ENCODE data around the gene PHLDA3.

Gene PHLDA3

GRCh38 chr1:201465698-201466290 is 3.2 kb downstream of the PHLDA3 start:
- H3K4me1 ChIP-seq (ENCODE audit: control insufficient read depth, low read length): no peaks in the 10 kb centered on the region
- H3K4me3 ChIP-seq (ENCODE audit: low read length): no peak overlapping the region
- no peaks in the 10 kb centered on the region for H3K36me3 ChIP-seq (ENCODE audit: control insufficient read depth, low read length)
- no peaks in the 10 kb centered on the region for H3F3A ChIP-seq (ENCODE audit: control insufficient read depth, insufficient read depth)
- no peak overlapping the region for H3K4me2 ChIP-seq (ENCODE audit: low read length)
- no peak overlapping the region for H3K27ac ChIP-seq (ENCODE audit: low read depth, low read length)
- peaks cover 29% of the 10 kb centered on the region for H3K27me3 ChIP-seq (ENCODE audit: control insufficient read depth, low read length)
- H3K79me2 ChIP-seq (ENCODE audit: control insufficient read depth, low read length): no peaks in the 10 kb centered on the region
- H3K9me3 ChIP-seq (ENCODE audit: control insufficient read depth, insufficient read depth, low read length): no peaks in the 10 kb centered on the region
- H4K20me1 ChIP-seq (ENCODE audit: control insufficient read depth, insufficient read depth, low read depth, low read length): no peaks in the 10 kb centered on the region
- no peak for TF ChIP-seq EZH2phosphoT487 (IDR thresholded peaks at IDR 0.05; ENCODE audit: borderline replicate concordance, low read length)
- no peak for TF ChIP-seq CTCF (IDR thresholded peaks at IDR 0.05; ENCODE audit: low read depth, low read length, poor library complexity, severe bottlenecking)
- no peaks in the 10 kb centered on the region for H3K9me2 ChIP-seq (replicated peaks; ENCODE audit: control insufficient read depth, low read length)

- H3F3A ChIP-seq (ENCODE audit: control insufficient read depth, insufficient read depth): no peaks in the 10 kb centered on the region
Observed at GRCh38 chr1:201463071-201463552, 5.9 kb downstream of the PHLDA3 start.

GRCh38 chr1:201461645-201462441 is 7.1 kb downstream of the PHLDA3 start:
- no peaks in the 10 kb centered on the region for H3K79me2 ChIP-seq (ENCODE audit: control insufficient read depth, low read length)
- no peak for TF ChIP-seq EZH2phosphoT487 (IDR thresholded peaks at IDR 0.05; ENCODE audit: borderline replicate concordance, low read length)
- TF ChIP-seq CTCF (IDR thresholded peaks at IDR 0.05; ENCODE audit: low read depth, low read length, poor library complexity, severe bottlenecking): no peak
- no peaks in the 10 kb centered on the region for H3K36me3 ChIP-seq (ENCODE audit: control insufficient read depth, low read length)
- H4K20me1 ChIP-seq (ENCODE audit: control insufficient read depth, insufficient read depth, low read depth, low read length): no peaks in the 10 kb centered on the region
- H3K4me1 ChIP-seq (ENCODE audit: control insufficient read depth, low read length): peaks cover 3% of the 10 kb centered on the region
- no peak overlapping the region for H3K4me2 ChIP-seq (ENCODE audit: low read length)
- H3K4me3 ChIP-seq (ENCODE audit: low read length): no peak overlapping the region
- H3K27ac ChIP-seq (ENCODE audit: low read depth, low read length): no peak overlapping the region
- H3K27me3 ChIP-seq (ENCODE audit: control insufficient read depth, low read length): no peaks in the 10 kb centered on the region
- H3K9me2 ChIP-seq (replicated peaks; ENCODE audit: control insufficient read depth, low read length): no peaks in the 10 kb centered on the region
- H3F3A ChIP-seq (ENCODE audit: control insufficient read depth, insufficient read depth): no peaks in the 10 kb centered on the region
- H3K9me3 ChIP-seq (ENCODE audit: control insufficient read depth, insufficient read depth, low read length): no peaks in the 10 kb centered on the region

More at GRCh38 chr1:201463071-201463552, 5.9 kb downstream of the PHLDA3 start:
- Histone ChIP-seq H3K9me3 (ENCODE audit: control insufficient read depth, insufficient read depth, low read length) (no peaks in the 10 kb centered on the region), H3K4me2 (ENCODE audit: low read length) (no peak overlapping the region), H3K79me2 (ENCODE audit: control insufficient read depth, low read length) (no peaks in the 10 kb centered on the region), H4K20me1 (ENCODE audit: control insufficient read depth, insufficient read depth, low read depth, low read length) (no peaks in the 10 kb centered on the region), H3K27me3 (ENCODE audit: control insufficient read depth, low read length) (peaks cover 5% of the 10 kb centered on the region; the same call in 1 of the 2 replicates), H3K9me2 (replicated peaks; ENCODE audit: control insufficient read depth, low read length) (no peaks in the 10 kb centered on the region), H3K4me1 (ENCODE audit: control insufficient read depth, low read length) (no peaks in the 10 kb centered on the region), H3K27ac (ENCODE audit: low read depth, low read length) (no peak overlapping the region), H3K4me3 (ENCODE audit: low read length) (no peak overlapping the region), H3K36me3 (ENCODE audit: control insufficient read depth, low read length) (no peaks in the 10 kb centered on the region)
- TF ChIP-seq EZH2phosphoT487 (IDR thresholded peaks at IDR 0.05; ENCODE audit: borderline replicate concordance, low read length): no peak
- TF ChIP-seq CTCF (IDR thresholded peaks at IDR 0.05; ENCODE audit: low read depth, low read length, poor library complexity, severe bottlenecking): no peak

Measured in DOHH2 (cell line).